ENCODE data around the gene ZPR1.
"Not testable (repeated sequence)": the region's sequence is repeated elsewhere in the genome, so short reads cannot be mapped to it uniquely, and the experiment has no call there.

ZPR1 gene, protein sequence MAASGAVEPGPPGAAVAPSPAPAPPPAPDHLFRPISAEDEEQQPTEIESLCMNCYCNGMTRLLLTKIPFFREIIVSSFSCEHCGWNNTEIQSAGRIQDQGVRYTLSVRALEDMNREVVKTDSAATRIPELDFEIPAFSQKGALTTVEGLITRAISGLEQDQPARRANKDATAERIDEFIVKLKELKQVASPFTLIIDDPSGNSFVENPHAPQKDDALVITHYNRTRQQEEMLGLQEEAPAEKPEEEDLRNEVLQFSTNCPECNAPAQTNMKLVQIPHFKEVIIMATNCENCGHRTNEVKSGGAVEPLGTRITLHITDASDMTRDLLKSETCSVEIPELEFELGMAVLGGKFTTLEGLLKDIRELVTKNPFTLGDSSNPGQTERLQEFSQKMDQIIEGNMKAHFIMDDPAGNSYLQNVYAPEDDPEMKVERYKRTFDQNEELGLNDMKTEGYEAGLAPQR

DNA sequence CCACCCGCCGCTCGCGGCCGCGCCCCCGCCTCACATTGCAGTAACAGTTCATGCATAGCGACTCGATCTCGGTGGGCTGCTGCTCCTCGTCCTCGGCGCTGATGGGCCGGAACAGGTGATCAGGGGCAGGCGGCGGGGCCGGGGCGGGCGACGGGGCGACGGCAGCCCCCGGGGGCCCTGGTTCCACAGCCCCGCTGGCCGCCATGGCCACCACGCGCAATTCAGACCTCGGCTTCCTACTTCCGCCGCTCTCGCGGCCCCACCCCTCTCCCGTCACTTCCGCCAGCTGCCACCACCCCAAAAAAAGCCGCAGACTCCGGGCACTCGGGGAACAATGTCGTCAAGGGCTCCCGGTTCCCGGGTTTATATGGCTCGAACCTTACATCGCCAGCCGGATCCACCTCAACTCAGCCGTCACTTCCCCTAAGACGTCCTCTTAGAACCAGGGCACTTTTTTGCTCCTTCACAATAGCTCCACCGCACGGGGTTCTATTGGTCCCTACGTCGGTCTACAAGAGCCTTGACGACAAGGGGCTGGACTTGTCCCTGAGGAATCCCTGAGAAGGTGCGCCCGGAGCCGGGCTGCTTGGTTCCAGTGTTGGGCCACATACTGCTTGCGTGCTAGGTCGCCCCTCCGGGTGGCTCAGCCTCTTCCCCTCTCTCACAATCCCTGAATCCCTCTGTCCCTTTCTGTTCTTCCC is at the start of gene ZPR1:
ZPR1 (minus strand) TSS at position 238 of the 701 bp plus-strand sequence; CDS start at position 205, 33 bp downstream.
- DNase-seq (ENCODE audit: low read depth), result peak; percentile 79

DNA sequence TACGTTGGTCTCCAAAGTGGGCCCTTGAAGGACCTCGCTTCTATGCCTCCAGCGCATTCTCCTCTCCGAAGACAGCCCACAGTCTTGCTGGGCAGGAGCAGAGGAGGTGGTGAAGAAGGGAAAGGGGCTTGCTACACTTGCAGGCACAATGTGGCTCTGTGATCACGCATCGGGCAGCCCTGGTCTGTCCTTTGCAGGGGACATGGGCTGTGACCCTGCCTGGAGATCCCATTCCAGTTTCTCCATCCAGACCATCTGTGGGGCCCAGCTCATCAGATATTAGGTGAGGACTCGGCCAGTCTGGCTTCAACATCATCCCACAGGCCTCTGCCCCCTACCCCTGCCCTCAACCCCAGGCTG is 48.8 kb upstream of the ZPR1 start:
- DNase-seq (ENCODE audit: low read depth), result no peak

DNA sequence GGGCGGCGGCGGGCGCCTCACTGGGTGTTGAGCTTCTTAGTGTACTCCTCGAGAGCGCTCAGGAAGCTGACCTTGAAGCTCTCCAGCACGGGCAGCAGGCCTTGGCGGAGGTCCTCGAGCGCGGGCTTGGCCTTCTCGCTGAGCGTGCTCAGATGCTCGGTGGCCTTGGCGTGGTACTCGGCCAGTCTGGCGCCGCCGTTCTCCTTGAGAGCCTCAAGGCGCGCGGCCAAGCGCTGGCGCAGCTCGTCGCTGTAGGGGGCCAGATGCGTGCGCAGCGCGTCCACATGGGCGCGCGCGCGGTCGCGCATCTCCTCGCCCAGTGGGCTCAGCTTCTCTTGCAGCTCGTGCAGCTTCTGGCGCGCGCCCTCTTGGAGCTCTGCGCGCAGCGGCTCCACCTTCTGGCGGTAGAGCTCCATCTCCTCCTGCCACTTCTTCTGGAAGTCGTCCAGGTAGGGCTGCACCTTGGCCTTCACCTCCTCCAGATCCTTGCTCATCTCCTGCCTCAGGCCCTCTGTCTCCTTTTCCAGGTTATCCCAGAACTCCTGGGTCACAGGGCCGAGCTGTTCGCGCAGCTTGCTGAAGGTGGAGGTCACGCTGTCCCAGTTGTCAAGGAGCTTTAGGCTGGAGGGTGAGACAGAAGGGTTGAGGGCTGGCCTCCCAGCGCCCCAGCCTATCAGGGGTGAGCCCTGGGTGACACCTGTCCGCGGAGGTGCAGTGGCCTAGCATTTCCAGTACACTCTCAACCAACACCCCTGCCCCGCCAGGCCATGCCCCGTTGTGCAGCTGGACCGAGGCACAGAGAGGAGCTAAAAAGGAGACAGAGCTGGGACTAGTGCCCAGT is 48.2 kb upstream of the ZPR1 start:
- peak; percentile 70 for DNase-seq (ENCODE audit: low read depth)

- DNase-seq (ENCODE audit: low read depth), result no peak
Measured at GRCh38 chr11:116835042-116835772, 47.4 kb upstream of the ZPR1 start.

GRCh38 chr11:116834535-116835041 is 46.8 kb upstream of the ZPR1 start:
- not testable (repeated sequence) for DNase-seq (ENCODE audit: low read depth)

- no peak for DNase-seq (ENCODE audit: low read depth)
Measured at GRCh38 chr11:116833816-116834534, 46.2 kb upstream of the ZPR1 start.

GRCh38 chr11:116833491-116833815 is 45.6 kb upstream of the ZPR1 start:
- no peak for DNase-seq (ENCODE audit: low read depth)

DNA sequence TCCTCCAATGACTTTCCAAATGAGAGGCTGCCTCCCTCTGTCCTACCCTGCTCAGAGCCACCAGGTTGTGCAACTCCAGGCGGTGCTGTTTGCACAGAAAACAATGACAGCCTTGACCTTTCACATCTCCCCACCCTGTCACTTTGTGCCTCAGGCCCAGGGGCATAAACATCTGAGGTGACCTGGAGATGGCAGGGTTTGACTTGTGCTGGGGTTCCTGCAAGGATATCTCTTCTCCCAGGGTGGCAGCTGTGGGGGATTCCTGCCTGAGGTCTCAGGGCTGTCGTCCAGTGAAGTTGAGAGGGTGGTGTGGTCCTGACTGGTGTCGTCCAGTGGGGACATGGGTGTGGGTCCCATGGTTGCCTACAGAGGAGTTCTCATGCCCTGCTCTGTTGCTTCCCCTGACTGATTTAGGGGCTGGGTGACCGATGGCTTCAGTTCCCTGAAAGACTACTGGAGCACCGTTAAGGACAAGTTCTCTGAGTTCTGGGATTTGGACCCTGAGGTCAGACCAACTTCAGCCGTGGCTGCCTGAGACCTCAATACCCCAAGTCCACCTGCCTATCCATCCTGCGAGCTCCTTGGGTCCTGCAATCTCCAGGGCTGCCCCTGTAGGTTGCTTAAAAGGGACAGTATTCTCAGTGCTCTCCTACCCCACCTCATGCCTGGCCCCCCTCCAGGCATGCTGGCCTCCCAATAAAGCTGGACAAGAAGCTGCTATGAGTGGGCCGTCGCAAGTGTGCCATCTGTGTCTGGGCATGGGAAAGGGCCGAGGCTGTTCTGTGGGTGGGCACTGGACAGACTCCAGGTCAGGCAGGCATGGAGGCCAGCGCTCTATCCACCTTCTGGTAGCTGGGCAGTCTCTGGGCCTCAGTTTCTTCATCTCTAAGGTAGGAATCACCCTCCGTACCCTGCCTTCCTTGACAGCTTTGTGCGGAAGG is 44.8 kb upstream of the ZPR1 start:
- no peak for DNase-seq (ENCODE audit: low read depth)

DNA sequence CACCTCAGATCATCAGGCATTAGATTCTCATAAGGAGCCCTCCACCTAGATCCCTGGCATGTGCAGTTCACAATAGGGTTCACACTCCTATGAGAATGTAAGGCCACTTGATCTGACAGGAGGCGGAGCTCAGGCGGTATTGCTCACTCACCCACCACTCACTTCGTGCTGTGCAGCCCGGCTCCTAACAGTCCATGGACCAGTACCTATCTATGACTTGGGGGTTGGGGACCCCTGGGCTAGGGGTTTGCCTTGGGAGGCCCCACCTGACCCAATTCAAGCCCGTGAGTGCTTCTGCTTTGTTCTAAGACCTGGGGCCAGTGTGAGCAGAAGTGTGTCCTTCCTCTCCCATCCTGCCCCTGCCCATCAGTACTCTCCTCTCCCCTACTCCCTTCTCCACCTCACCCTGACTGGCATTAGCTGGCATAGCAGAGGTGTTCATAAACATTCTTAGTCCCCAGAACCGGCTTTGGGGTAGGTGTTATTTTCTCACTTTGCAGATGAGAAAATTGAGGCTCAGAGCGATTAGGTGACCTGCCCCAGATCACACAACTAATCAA is 44.0 kb upstream of the ZPR1 start:
- DNase-seq (ENCODE audit: low read depth), result no peak

DNA sequence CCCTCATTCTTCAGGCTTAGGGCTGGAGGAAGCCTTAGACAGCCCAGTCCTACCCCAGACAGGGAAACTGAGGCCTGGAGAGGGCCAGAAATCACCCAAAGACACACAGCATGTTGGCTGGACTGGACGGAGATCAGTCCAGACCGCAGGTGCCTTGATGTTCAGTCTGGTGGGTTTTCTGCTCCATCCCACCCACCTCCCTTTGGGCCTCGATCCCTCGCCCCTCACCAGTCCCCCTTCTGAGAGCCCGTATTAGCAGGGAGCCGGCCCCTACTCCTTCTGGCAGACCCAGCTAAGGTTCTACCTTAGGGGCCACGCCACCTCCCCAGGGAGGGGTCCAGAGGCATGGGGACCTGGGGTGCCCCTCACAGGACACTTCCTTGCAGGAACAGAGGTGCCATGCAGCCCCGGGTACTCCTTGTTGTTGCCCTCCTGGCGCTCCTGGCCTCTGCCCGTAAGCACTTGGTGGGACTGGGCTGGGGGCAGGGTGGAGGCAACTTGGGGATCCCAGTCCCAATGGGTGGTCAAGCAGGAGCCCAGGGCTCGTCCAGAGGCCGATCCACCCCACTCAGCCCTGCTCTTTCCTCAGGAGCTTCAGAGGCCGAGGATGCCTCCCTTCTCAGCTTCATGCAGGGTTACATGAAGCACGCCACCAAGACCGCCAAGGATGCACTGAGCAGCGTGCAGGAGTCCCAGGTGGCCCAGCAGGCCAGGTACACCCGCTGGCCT is 42.5 kb upstream of the ZPR1 start:
- no peak for DNase-seq (ENCODE audit: low read depth)

DNA sequence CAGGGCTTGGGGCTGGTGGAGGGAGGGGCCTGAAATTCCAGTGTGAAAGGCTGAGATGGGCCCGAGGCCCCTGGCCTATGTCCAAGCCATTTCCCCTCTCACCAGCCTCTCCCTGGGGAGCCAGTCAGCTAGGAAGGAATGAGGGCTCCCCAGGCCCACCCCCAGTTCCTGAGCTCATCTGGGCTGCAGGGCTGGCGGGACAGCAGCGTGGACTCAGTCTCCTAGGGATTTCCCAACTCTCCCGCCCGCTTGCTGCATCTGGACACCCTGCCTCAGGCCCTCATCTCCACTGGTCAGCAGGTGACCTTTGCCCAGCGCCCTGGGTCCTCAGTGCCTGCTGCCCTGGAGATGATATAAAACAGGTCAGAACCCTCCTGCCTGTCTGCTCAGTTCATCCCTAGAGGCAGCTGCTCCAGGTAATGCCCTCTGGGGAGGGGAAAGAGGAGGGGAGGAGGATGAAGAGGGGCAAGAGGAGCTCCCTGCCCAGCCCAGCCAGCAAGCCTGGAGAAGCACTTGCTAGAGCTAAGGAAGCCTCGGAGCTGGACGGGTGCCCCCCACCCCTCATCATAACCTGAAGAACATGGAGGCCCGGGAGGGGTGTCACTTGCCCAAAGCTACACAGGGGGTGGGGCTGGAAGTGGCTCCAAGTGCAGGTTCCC is 41.8 kb upstream of the ZPR1 start, which contains the start of gene APOC3:
APOC3 (plus strand) TSS at position 383 of the 659 bp plus-strand sequence. CDS start 676 bp downstream, outside the sequence.
- no peak for DNase-seq (ENCODE audit: low read depth)

DNA sequence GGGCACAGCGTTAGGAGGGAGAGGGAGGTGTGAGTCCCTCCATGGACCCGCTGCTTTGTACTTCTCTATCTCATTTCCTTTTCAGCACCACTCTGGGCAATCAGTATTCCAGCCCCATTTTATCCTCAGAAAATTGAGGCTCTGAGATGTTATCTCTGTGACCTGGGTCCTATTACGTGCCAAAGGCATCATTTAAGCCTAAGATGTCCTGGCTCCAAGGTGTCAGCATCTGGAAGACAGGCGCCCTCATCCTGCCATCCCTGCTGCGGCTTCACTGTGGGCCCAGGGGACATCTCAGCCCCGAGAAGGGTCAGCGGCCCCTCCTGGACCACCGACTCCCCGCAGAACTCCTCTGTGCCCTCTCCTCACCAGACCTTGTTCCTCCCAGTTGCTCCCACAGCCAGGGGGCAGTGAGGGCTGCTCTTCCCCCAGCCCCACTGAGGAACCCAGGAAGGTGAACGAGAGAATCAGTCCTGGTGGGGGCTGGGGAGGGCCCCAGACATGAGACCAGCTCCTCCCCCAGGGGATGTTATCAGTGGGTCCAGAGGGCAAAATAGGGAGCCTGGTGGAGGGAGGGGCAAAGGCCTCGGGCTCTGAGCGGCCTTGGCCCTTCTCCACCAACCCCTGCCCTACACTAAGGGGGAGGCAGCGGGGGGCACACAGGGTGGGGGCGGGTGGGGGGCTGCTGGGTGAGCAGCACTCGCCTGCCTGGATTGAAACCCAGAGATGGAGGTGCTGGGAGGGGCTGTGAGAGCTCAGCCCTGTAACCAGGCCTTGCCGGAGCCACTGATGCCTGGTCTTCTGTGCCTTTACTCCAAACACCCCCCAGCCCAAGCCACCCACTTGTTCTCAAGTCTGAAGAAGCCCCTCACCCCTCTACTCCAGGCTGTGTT is 41.1 kb upstream of the ZPR1 start:
- no peak for DNase-seq (ENCODE audit: low read depth)

GRCh38 chr11:116827461-116827860 is 39.6 kb upstream of the ZPR1 start:
- no peak for DNase-seq (ENCODE audit: low read depth)

DNA sequence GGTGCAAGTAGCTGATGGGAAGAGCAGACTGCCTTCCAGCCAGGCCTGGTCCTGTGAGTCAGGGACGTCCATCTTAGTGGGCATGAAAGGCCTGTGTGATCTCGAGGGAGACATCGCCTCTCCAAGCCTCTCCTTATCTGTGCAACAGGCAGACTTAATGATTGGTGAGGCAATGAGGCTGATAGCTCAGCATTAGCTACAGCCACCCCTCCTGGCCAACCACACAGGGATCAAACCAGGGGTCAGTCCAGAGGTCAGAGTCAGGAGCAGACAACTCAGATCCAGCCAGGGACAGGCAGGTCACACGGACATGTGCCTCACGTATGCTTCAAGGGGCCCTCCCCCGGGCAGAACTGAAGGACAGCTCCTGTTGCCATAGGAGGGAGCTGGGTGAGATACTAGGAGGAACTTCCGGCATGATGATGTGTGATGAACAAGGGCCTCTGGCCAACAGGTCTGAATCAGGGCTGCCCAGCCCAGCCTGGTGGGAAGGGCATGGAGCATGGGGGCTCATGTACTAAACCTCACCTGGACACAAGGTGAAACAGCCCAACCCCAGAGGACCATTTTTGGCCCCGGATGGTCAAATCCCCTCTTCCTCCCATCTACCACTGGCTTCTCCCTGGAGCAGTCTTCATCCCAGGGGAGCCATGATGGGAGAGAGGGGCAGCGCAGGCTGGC is 39.1 kb upstream of the ZPR1 start:
- DNase-seq (ENCODE audit: low read depth), result no peak

DNA sequence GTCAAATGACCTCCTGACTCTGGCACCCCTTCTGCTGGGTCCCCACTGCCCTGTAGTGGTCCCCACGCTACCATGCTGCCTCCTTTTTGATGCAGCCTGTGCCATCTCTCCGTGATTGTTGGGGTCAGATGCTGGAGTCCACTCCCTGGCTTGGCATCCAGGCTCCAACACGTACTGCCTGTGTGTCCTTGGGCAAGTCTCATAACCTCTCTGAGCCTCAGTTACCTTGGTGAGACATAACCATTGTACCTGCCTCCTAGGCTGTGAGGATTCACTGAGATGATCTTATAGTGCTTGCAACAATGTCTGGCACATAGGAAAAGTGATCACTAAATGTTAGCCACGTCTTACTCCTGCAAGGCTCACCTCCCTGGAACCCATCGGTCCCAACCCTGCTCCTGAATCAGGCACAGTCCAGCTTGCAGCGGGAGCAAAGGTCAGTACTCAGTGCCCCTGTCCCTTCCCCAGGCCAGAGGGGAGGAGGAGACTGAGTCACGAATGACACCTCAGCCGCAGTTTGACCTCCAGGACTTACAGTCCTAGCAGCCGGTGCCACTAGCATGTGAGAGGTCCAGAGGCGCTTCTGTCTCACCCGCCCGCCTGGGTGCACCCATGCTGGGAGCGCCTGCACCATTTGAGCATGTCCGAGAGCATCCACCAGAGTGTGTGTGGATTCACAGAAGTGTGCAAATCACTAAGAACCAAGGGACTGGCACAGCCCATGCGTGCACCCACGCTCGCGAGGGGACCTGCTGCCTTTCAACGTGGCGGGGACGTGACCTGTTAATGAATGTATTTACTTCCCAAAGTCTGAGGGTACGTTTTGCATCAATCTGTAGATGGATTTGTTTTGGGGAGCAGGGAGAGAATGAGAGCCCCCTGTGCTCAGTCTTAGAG is 38.3 kb upstream of the ZPR1 start:
- DNase-seq (ENCODE audit: low read depth), result no peak

DNA sequence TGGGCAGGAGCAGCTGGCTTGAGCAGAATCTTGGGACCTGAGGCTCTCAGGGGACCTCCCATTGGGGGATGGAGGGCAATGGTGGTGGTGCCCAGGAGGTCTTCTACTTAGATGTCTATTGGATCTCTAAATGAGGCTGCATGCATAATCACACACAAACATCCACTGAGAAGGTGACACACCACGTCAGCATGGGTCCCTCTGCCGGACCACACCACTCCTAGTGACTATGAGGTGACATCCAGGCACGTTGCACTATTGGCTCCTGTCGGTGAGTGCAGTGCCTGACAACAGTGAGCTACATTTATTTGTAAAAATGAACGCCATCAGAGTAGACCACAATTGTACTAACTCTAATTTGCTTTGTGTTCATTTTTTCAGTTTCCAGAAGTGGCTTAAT is 37.6 kb upstream of the ZPR1 start:
- no peak for DNase-seq (ENCODE audit: low read depth)

All from activated T-cell treated with anti-CD3 and anti-CD28 coated beads for 1 hour (primary cell).